Measurements from ENCODE around the gene PTAFR.

- TF ChIP-seq CTCF (IDR thresholded peaks at IDR 0.05) (no peak), POLR2A (IDR thresholded peaks at IDR 0.05) (no peak)
These were observed 61.2 kb downstream of the PTAFR start for GRCh38 chr1:28115267-28115666.

All from body of pancreas (tissue), 4 donors.